ENCODE measurements around the gene CCDC33.
"Not testable (repeated sequence)": the region's sequence is repeated elsewhere in the genome, so short reads cannot be mapped to it uniquely, and the experiment has no call there.

Gene CCDC33

GRCh38 chr15:74351670-74352069 lies 115.5 kb downstream of the CCDC33 start:
- no peak overlapping the region for H2BK120ac ChIP-seq (ENCODE audit: low read depth, low read length)
- no peaks in the 10 kb centered on the region for H3K4me1 ChIP-seq (ENCODE audit: control insufficient read depth, insufficient read depth, low read depth, low read length)
- H2AFZ ChIP-seq (ENCODE audit: low read depth, low read length) = no peak overlapping the region
- H3K4me2 ChIP-seq (ENCODE audit: low read length, poor library complexity, severe bottlenecking) = no peak overlapping the region
- no peak overlapping the region for H4K91ac ChIP-seq (ENCODE audit: low read length)
- no peak overlapping the region for H2BK12ac ChIP-seq (ENCODE audit: low read length in 2 of 2)
- no peak overlapping the region for H3K18ac ChIP-seq (ENCODE audit: low read depth in 1 of 2, low read length in 2 of 2)
- no peak overlapping the region for H2AK5ac ChIP-seq (ENCODE audit: low read length, severe bottlenecking)
- peaks cover 5 to 8% of the 10 kb centered on the region in 2 experiments for H3K27me3 ChIP-seq (ENCODE audit: control insufficient read depth in 1 of 2, insufficient read depth in 1 of 2, low read length in 2 of 2)
- no peak overlapping the region for H4K8ac ChIP-seq (ENCODE audit: low read length)
- no peak overlapping the region for H3K27ac ChIP-seq (ENCODE audit: low read length, poor library complexity, severe bottlenecking)
- H3K4ac ChIP-seq (ENCODE audit: low read depth in 1 of 2, low read length in 2 of 2) = no peak overlapping the region
- no peak overlapping the region for H2BK15ac ChIP-seq (ENCODE audit: low read depth, poor library complexity, severe bottlenecking)
- no peaks in the 10 kb centered on the region for H3K79me1 ChIP-seq (replicated peaks; ENCODE audit: low read length, poor library complexity, severe bottlenecking)
- no peak overlapping the region for H2BK5ac ChIP-seq (ENCODE audit: low read depth, low read length, poor library complexity, severe bottlenecking)
- no peaks in the 10 kb centered on the region for H3K36me3 ChIP-seq (ENCODE audit: control insufficient read depth in 1 of 2, insufficient read depth in 2 of 2, low read depth in 1 of 2, low read length in 2 of 2)
- H3K9ac ChIP-seq (ENCODE audit: low read length) = no peak overlapping the region
- 40% methylated on average over 2 of the region's 3 CpGs for WGBS
- H3K9me3 ChIP-seq (ENCODE audit: control insufficient read depth, low read length) = no peaks in the 10 kb centered on the region
- no peak overlapping the region for H3K14ac ChIP-seq (ENCODE audit: low read length in 2 of 2)
- no peak overlapping the region for H3K23ac ChIP-seq (ENCODE audit: low read length in 2 of 2)
- no peak overlapping the region for H3K4me3 ChIP-seq (ENCODE audit: insufficient read depth in 1 of 2, low read depth in 1 of 2, low read length in 2 of 2)
- DNase-seq = no peak

GRCh38 chr15:74352393-74352910 lies 116.3 kb downstream of the CCDC33 start:
- H3K4me3 ChIP-seq (ENCODE audit: insufficient read depth in 1 of 2, low read depth in 1 of 2, low read length in 2 of 2) = no peak overlapping the region
- H4K91ac ChIP-seq (ENCODE audit: low read length) = no peak overlapping the region
- H3K9ac ChIP-seq (ENCODE audit: low read length) = no peak overlapping the region
- no peak for DNase-seq
- no peak overlapping the region for H2BK12ac ChIP-seq (ENCODE audit: low read length in 2 of 2)
- no peak overlapping the region for H3K4me2 ChIP-seq (ENCODE audit: low read length, poor library complexity, severe bottlenecking)
- no peak overlapping the region for H3K23ac ChIP-seq (ENCODE audit: low read length in 2 of 2)
- H3K9me3 ChIP-seq (ENCODE audit: control insufficient read depth, low read length) = no peaks in the 10 kb centered on the region
- H2BK5ac ChIP-seq (ENCODE audit: low read depth, low read length, poor library complexity, severe bottlenecking) = no peak overlapping the region
- H3K36me3 ChIP-seq (ENCODE audit: control insufficient read depth in 1 of 2, insufficient read depth in 2 of 2, low read depth in 1 of 2, low read length in 2 of 2) = no peaks in the 10 kb centered on the region
- H3K4ac ChIP-seq (ENCODE audit: low read depth in 1 of 2, low read length in 2 of 2) = no peak overlapping the region
- H3K79me1 ChIP-seq (replicated peaks; ENCODE audit: low read length, poor library complexity, severe bottlenecking) = no peaks in the 10 kb centered on the region
- no peak overlapping the region for H3K27ac ChIP-seq (ENCODE audit: low read length, poor library complexity, severe bottlenecking)
- WGBS = 80% methylated on average over 3 of the region's 3 CpGs
- H3K27me3 ChIP-seq (ENCODE audit: control insufficient read depth in 1 of 2, insufficient read depth in 1 of 2, low read length in 2 of 2) = peaks cover 5 to 8% of the 10 kb centered on the region in 2 experiments
- no peak overlapping the region for H2BK120ac ChIP-seq (ENCODE audit: low read depth, low read length)
- H3K18ac ChIP-seq (ENCODE audit: low read depth in 1 of 2, low read length in 2 of 2) = no peak overlapping the region
- H2AFZ ChIP-seq (ENCODE audit: low read depth, low read length) = no peak overlapping the region
- H2BK15ac ChIP-seq (ENCODE audit: low read depth, poor library complexity, severe bottlenecking) = no peak overlapping the region
- H3K4me1 ChIP-seq (ENCODE audit: control insufficient read depth, insufficient read depth, low read depth, low read length) = no peaks in the 10 kb centered on the region
- H4K8ac ChIP-seq (ENCODE audit: low read length) = no peak overlapping the region
- no peak overlapping the region for H2AK5ac ChIP-seq (ENCODE audit: low read length, severe bottlenecking)
- H3K14ac ChIP-seq (ENCODE audit: low read length in 2 of 2) = no peak overlapping the region

GRCh38 chr15:74353992-74354391 lies 117.9 kb downstream of the CCDC33 start:
- not testable (repeated sequence) for H2BK15ac ChIP-seq (ENCODE audit: low read depth, poor library complexity, severe bottlenecking); H3K9me3 ChIP-seq (ENCODE audit: control insufficient read depth, low read length); H2AK5ac ChIP-seq (ENCODE audit: low read length, severe bottlenecking); H2BK120ac ChIP-seq (ENCODE audit: low read depth, low read length); H3K27ac ChIP-seq (ENCODE audit: low read length, poor library complexity, severe bottlenecking); H3K79me1 ChIP-seq (replicated peaks; ENCODE audit: low read length, poor library complexity, severe bottlenecking); H3K4ac ChIP-seq (ENCODE audit: low read depth in 1 of 2, low read length in 2 of 2); H3K18ac ChIP-seq (ENCODE audit: low read depth in 1 of 2, low read length in 2 of 2); H2BK5ac ChIP-seq (ENCODE audit: low read depth, low read length, poor library complexity, severe bottlenecking); H3K36me3 ChIP-seq (ENCODE audit: control insufficient read depth in 1 of 2, insufficient read depth in 2 of 2, low read depth in 1 of 2, low read length in 2 of 2); H3K14ac ChIP-seq (ENCODE audit: low read length in 2 of 2); H2AFZ ChIP-seq (ENCODE audit: low read depth, low read length); H3K4me2 ChIP-seq (ENCODE audit: low read length, poor library complexity, severe bottlenecking); H4K91ac ChIP-seq (ENCODE audit: low read length); H3K4me1 ChIP-seq (ENCODE audit: control insufficient read depth, insufficient read depth, low read depth, low read length); H3K9ac ChIP-seq (ENCODE audit: low read length); H3K4me3 ChIP-seq (ENCODE audit: insufficient read depth in 1 of 2, low read depth in 1 of 2, low read length in 2 of 2); H3K27me3 ChIP-seq (ENCODE audit: control insufficient read depth in 1 of 2, insufficient read depth in 1 of 2, low read length in 2 of 2); H3K23ac ChIP-seq (ENCODE audit: low read length in 2 of 2); DNase-seq; H4K8ac ChIP-seq (ENCODE audit: low read length); H2BK12ac ChIP-seq (ENCODE audit: low read length in 2 of 2)
- WGBS = 54% methylated on average over 2 of the region's 2 CpGs

- H3K4me3 ChIP-seq (ENCODE audit: insufficient read depth in 1 of 2, low read depth in 1 of 2, low read length in 2 of 2); H3K4me1 ChIP-seq (ENCODE audit: control insufficient read depth, insufficient read depth, low read depth, low read length); H2AFZ ChIP-seq (ENCODE audit: low read depth, low read length); DNase-seq; H2BK15ac ChIP-seq (ENCODE audit: low read depth, poor library complexity, severe bottlenecking); H3K27me3 ChIP-seq (ENCODE audit: control insufficient read depth in 1 of 2, insufficient read depth in 1 of 2, low read length in 2 of 2); H2BK120ac ChIP-seq (ENCODE audit: low read depth, low read length); H3K18ac ChIP-seq (ENCODE audit: low read depth in 1 of 2, low read length in 2 of 2); H3K14ac ChIP-seq (ENCODE audit: low read length in 2 of 2); H3K27ac ChIP-seq (ENCODE audit: low read length, poor library complexity, severe bottlenecking); H4K91ac ChIP-seq (ENCODE audit: low read length); H2AK5ac ChIP-seq (ENCODE audit: low read length, severe bottlenecking); H3K9ac ChIP-seq (ENCODE audit: low read length); H3K36me3 ChIP-seq (ENCODE audit: control insufficient read depth in 1 of 2, insufficient read depth in 2 of 2, low read depth in 1 of 2, low read length in 2 of 2); H2BK5ac ChIP-seq (ENCODE audit: low read depth, low read length, poor library complexity, severe bottlenecking); H3K9me3 ChIP-seq (ENCODE audit: control insufficient read depth, low read length); H3K4ac ChIP-seq (ENCODE audit: low read depth in 1 of 2, low read length in 2 of 2); H3K4me2 ChIP-seq (ENCODE audit: low read length, poor library complexity, severe bottlenecking); H4K8ac ChIP-seq (ENCODE audit: low read length); H3K79me1 ChIP-seq (replicated peaks; ENCODE audit: low read length, poor library complexity, severe bottlenecking); H3K23ac ChIP-seq (ENCODE audit: low read length in 2 of 2); H2BK12ac ChIP-seq (ENCODE audit: low read length in 2 of 2): not testable (repeated sequence)
- 88% methylated on average over 6 of the region's 6 CpGs for WGBS
Measured at GRCh38 chr15:74356050-74356449, 119.9 kb downstream of the CCDC33 start.
